GM19467 (cell line): ENCODE results near the gene DNALI1.

Experiments
- ATAC-seq: cut with Tn5 transposase; IDR thresholded peaks from one replicate; pipeline ENCODE4 v1.9.1; 2021; ENCODE audit warnings: mild to moderate bottlenecking, moderate library complexity; ENCODE audit not compliant: unreplicated experiment

The DNALI1 gene

GRCh38 chr1:37599940-37600339, 43.2 kb downstream of the DNALI1 start:
- ATAC-seq: no peak

- ATAC-seq: no peak
These were observed 44.7 kb downstream of the DNALI1 start for GRCh38 chr1:37601441-37601840.

GRCh38 chr1:37602750-37603694, 46.3 kb downstream of the DNALI1 start:
- ATAC-seq: no peak

GRCh38 chr1:37605061-37605650, 48.4 kb downstream of the DNALI1 start:
- no peak for ATAC-seq

- ATAC-seq: no peak
These were observed 49.2 kb downstream of the DNALI1 start for GRCh38 chr1:37605806-37606474.

GRCh38 chr1:37606481-37607263, 49.9 kb downstream of the DNALI1 start:
- no peak for ATAC-seq

- no peak for ATAC-seq
These were observed 52.3 kb downstream of the DNALI1 start for GRCh38 chr1:37609002-37609401.

GRCh38 chr1:37609994-37610393, 53.3 kb downstream of the DNALI1 start:
- ATAC-seq: no peak

- ATAC-seq: no peak
These were observed 55.4 kb downstream of the DNALI1 start for GRCh38 chr1:37612186-37612585.

- ATAC-seq: no peak
These were observed 57.4 kb downstream of the DNALI1 start for GRCh38 chr1:37614105-37614504.

- no peak for ATAC-seq
These were observed 59.6 kb downstream of the DNALI1 start for GRCh38 chr1:37616330-37616729.
